Stimulated activated naive CD4-positive, alpha-beta T cell (primary cell): ENCODE results near the gene ZFP90.

Experiments used
- DNase-seq, 6 experiments: peaks; one replicate each; lab custom pipeline; 2025; lab: John Stamatoyannopoulos, UW

Gene ZFP90

GRCh38 chr16:68577352-68577853 lies 38.3 kb downstream of the ZFP90 start:
- DNase-seq = no peak

GRCh38 chr16:68590201-68590994 lies 51.3 kb downstream of the ZFP90 start:
- peak in 5 of 6 experiments; percentile 11 to 51 (median 32) for DNase-seq

GRCh38 chr16:68592466-68593337 lies 53.6 kb downstream of the ZFP90 start:
- peak in 2 of 6 experiments; percentile 7 to 10 for DNase-seq

- DNase-seq = no peak
Measured at GRCh38 chr16:68596266-68596665, 57.2 kb downstream of the ZFP90 start.

GRCh38 chr16:68599586-68599985 lies 60.5 kb downstream of the ZFP90 start:
- DNase-seq = no peak

DNA sequence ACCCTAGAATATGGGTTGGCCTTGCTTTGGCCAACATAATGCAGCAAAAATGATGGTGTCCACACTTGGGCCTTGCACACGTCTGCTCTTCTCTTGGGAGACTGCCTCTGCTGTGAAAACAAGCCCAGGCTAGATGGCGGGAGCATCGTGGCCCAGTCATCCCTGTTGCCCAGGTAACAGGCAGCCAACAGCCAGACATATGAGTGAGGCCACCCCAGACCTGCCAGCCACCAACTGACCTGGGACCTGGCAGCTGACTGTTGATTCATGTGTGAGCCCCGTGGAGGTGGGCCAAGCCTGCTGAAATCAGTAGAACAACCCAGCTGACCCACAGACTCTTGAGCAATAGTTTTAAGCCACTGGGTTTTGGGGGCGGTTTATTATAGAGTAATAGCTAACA lies 66.7 kb downstream of the ZFP90 start:
- DNase-seq = no peak

DNA sequence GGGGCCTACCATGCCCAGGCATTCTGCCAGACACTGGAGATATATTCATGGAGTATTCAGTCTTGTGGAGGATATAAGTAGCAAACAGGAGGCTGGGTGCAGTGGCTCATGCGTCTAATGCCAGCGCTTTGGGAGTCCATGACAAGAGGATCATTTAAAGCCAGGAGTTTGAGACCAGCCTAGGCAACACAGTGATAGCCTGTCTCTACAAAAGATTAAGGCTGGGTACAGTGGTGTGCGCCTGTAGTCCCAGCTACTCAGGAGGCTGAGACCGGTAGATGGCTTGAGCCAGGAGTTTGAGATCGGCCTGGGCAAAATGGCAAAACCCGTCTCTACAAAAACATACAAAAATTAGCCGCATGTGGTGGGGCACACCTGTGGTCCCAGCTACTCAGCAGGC lies 68.4 kb downstream of the ZFP90 start:
- no peak for DNase-seq

DNA sequence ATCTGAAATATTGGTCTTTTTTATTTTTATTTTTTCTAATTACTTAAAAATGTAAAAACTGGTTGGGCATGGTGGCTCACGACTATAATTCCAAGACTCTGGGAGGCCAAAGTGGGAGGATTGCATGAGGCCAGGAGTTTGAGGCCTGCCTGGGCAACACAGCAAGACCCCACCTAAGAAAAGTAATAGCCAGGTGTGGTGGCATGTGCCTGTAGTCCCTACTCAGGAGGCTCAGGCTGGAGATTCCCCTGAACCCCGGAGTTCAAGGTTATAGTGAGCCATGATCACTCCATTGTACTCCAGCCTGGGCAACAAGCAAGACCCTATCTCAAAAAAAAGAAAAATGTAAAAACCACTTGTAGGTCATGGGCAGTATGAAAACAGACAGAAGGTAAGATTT lies 69.2 kb downstream of the ZFP90 start:
- no peak for DNase-seq

DNA sequence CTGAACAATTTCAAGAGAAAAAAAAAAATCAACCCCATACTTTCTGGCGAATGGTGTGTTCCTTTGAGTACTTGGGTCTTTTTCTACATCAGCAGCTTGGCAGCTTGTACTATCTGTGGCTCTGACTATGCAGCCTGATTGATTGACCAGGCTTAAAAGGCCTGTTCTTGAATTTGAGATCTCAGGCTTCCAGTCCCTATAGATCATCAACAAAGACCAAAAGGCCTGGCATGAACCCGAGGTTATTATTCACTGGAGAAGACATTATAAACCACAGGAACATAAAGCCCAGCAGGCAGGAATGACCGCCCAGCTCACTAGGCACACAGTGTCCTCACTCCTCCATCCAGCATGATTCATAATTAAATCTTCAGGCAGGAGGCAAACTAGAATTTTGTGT lies 73.9 kb downstream of the ZFP90 start:
- no peak for DNase-seq

GRCh38 chr16:68617734-68618133 lies 78.6 kb downstream of the ZFP90 start:
- DNase-seq = no peak
